Omental fat pad (tissue), 4 donors: ENCODE results near the gene ELK3. TPM values are rescaled to one million over a fixed set of nuclear protein-coding genes. Genes with fewer than 3 reads are reported as not detected.
A peak's percentile ranks its signal among the peaks of the same experiment; 100 is the strongest.

Experiments
- ATAC-seq: fragments of 150-250 bp; one replicate; pipeline ENCODE4 v1.9.1; 2016; ENCODE audit warnings: mild to moderate bottlenecking, moderate library complexity; ENCODE audit not compliant: low FRiP score
- DNase-seq: peaks from one replicate; pipeline ENCODE4 v3.0.0-alpha.2; 2019; ENCODE audit warnings: low spot score
- total RNA-seq, 4 donors: library from RNA; depleted of rRNA; stranded (reverse); fragments of >200 nt; gene quantifications; one replicate each; pipeline ENCODE4 v1.1.0, GENCODE V29; 2016
- TF ChIP-seq, protein P1 (sequence below), 3 donors: fragments of 450-650 bp; IDR thresholded peaks; one replicate each; pipeline ENCODE4 v1.5.1; 2016 to 2017; ENCODE audit warnings: antibody characterized with exemption in 3 of 3, mild to moderate bottlenecking in 3 of 3, moderate library complexity in 2 of 3

ELK3 gene
- 10 to 100 TPM; 22.4 to 69.7 (median 37.9) TPM for total RNA-seq

DNA sequence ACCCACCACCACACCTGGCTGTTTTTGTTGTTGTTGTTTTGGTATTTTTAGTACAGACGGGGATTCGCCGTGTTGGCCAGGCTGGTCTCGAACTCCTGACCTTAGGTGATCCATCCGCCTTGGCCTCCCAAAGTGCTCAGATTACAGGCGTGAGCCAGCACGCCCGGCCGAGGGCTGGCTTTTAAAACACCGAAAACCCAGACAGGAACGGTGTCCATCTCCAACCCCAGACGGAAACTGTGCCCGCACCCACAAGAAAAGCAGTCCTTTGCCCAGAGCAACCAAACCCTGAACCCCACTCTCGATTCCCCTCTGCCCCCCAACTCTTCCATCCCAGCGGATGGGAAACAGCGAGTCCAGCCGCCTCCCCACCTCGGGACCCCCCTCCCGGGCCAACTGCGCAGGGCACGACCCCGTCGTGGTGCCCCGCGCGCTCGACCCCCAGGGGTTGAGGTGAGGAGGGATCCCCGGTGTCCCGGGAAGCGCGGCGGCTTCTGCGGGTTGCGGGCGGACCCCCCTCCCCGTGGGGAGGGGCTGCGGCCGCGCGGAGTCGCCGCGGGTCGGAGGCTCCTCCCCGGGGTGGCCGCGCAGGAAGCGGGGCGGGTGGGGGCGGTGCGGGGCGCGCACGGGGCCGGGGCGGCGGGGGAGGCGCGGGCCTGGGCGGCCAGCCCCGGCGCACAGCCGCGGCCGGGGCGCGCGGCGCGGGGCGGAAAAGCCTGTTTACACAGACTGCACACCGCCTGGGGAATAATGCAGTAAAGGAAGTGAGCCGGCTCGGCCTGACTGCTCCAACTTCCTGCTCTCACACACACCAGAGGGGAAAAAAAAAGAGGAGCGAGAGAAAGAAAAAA, at the start of gene ELK3:
ELK3 (plus strand) TSS at position 651 of the 851 bp plus-strand sequence.
- TF ChIP-seq, protein P1, sequence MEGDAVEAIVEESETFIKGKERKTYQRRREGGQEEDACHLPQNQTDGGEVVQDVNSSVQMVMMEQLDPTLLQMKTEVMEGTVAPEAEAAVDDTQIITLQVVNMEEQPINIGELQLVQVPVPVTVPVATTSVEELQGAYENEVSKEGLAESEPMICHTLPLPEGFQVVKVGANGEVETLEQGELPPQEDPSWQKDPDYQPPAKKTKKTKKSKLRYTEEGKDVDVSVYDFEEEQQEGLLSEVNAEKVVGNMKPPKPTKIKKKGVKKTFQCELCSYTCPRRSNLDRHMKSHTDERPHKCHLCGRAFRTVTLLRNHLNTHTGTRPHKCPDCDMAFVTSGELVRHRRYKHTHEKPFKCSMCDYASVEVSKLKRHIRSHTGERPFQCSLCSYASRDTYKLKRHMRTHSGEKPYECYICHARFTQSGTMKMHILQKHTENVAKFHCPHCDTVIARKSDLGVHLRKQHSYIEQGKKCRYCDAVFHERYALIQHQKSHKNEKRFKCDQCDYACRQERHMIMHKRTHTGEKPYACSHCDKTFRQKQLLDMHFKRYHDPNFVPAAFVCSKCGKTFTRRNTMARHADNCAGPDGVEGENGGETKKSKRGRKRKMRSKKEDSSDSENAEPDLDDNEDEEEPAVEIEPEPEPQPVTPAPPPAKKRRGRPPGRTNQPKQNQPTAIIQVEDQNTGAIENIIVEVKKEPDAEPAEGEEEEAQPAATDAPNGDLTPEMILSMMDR (IDR thresholded peaks at IDR 0.05) = no peak
- DNase-seq (no peak), ATAC-seq (peak; percentile 49)

DNA sequence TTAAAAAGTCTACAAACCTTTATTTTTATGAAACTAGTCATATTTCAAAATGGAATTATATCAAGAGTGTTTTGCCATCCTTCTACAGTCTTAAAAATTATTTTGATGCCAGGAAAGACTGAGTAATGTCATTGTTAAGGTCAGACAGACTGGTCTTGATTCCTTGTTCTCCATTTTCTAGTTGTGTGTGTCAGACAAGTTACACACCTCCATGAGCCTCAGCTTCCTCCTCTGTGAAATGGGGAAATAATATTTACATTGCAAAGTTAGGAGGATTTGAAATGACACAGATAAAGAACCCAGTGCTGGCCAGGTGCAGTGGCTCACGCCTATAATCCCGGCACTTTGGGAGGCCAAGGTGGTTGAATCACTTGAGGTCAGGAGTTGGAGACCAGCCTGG, 47.4 kb upstream of the ELK3 start:
- no peak for ATAC-seq
- TF ChIP-seq, protein P1 (IDR thresholded peaks at IDR 0.05) = no peak
- DNase-seq = no peak

DNA sequence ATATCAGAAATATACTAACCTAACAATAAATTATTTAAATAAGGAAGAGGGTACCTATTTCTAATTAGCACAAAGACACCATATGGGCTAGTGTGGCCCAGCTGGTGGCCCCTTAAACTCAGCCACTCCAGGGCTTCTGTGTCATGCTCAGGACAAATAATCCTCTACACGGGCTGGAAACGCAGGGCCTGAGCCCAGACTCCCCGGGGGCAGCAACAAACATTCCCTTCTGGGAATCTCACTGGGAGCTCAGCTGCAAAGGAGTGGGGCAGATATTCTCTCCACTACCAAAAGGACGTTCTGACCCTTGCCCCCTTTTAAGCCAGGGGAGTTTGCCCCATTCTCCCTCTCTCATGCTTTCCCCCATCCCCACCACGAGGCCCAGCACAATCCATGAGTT, 43.7 kb upstream of the ELK3 start:
- no peak for ATAC-seq
- DNase-seq = no peak
- TF ChIP-seq, protein P1 (IDR thresholded peaks at IDR 0.05) = no peak

DNA sequence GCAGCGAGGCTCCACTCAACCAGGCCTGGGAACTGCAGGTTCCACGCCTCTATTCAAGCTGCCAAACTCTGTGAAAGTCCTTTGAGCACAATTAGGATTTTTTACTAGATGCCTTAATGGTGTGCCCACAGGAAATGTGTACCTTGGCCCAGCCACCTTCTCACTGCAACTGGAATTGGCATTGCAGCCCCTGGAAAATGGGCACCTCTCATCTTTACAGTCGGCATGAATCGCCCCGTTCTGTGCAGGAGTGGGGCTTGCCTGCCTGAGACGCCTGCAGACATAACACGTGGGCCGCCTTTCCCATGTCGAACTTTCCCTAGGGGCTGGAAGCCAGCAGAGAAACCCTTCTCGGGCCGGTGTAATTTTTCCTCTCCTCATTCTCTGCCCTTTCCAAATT, 42.0 kb upstream of the ELK3 start:
- DNase-seq = no peak
- ATAC-seq = no peak
- TF ChIP-seq, protein P1 (IDR thresholded peaks at IDR 0.05) = no peak

DNA sequence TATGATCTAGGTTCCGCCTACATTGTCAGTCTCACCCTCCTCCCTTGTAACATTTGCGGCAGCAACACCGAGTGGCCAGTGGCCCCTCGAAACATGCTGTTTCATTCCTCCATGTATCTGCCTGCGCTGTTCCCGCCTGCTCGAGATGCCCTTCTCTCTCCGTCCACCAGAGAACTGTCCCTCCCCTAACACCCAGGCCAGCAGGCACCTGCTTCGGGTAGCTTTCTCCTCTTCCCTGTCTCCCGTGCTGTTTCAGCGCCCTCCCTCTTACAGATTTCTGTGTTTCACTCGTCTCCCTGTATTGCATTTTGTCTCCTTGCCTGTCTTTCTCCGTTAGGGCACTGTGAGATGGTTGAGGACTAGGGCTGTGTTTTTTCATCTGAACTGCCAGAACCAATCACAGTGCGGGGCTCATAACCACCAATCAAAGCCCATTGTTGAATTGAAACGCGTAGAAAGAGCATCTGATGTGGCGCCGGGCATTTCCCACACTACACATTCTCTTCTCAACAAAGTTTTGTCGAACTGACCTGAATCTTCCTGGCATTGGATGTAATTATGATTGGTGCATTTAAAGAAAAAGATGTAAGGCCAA, 40.9 kb upstream of the ELK3 start:
- TF ChIP-seq, protein P1 (IDR thresholded peaks at IDR 0.05) = no peak
- DNase-seq = no peak
- no peak for ATAC-seq

DNA sequence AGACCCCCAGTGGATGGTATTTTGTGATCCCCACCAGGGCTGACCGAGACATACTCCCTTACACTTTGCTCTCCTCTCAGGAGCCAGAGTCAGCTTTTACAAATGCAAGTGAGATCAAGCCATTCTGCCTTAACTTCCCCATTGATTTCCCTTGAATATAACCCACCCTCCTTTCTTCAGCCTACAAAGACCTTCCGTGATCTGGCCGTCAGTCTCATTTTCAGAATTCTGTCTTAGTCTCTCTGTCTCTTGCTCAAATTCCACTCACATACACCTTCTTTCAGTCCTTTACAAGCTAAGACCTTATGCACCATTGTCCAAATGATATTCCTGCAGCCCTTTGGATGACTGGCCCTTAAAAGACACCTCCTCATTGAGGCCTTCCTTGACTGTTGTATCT, 39.0 kb upstream of the ELK3 start:
- DNase-seq (no peak), ATAC-seq (no peak)
- TF ChIP-seq, protein P1 (IDR thresholded peaks at IDR 0.05) = no peak

DNA sequence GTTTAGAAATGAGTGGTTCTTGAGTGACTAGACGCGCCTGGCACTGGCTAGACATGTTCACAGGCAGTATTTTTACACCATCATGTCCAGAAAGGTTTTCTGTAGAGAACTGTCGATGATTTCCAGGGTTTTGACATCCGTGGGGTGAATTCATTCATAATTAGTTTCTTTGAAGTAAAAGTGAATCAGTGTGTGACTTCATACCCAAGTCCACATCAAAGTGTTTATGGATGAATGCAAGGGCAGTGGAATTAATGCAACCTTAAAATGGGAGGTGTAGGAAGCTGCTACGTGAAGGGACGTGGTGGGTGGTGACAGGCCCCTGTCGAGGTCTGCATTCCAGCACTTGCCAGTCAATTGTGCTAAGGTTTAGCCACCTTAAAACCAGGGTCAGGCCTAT, 38.4 kb upstream of the ELK3 start:
- TF ChIP-seq, protein P1 (IDR thresholded peaks at IDR 0.05) = no peak
- DNase-seq (no peak), ATAC-seq (no peak)
